ENCODE results near the gene PCSK4.

DNA sequence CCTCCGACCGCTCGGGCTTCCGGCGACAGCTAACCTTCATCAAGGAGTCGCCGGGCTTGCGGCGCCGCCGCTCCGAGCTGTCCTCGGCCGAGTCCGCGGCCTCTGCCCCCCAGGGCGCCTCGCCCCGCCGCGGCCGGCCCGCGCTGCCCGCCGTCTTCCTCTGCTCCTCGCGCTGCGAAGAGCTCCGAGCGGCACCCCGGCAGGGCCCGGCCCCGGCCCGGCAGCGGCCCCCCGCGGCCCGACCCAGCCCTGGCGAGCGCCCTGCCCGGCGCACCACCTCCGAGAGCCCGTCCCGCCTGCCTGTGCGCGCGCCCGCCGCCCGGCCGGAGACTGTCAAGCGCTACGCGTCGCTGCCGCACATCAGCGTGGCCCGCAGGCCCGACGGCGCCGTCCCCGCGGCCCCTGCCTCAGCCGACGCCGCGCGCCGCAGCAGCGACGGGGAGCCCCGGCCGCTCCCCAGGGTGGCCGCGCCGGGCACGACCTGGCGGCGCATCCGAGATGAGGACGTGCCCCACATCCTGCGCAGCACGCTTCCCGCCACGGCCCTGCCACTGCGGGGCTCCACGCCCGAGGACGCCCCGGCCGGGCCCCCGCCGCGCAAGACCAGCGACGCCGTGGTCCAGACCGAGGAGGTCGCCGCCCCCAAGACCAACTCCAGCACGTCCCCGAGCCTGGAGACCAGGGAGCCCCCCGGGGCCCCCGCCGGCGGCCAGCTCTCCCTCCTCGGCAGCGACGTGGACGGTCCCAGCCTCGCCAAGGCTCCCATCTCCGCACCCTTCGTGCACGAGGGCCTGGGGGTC, 20.7 kb downstream of the PCSK4 start:
- TF ChIP-seq, protein P1, sequence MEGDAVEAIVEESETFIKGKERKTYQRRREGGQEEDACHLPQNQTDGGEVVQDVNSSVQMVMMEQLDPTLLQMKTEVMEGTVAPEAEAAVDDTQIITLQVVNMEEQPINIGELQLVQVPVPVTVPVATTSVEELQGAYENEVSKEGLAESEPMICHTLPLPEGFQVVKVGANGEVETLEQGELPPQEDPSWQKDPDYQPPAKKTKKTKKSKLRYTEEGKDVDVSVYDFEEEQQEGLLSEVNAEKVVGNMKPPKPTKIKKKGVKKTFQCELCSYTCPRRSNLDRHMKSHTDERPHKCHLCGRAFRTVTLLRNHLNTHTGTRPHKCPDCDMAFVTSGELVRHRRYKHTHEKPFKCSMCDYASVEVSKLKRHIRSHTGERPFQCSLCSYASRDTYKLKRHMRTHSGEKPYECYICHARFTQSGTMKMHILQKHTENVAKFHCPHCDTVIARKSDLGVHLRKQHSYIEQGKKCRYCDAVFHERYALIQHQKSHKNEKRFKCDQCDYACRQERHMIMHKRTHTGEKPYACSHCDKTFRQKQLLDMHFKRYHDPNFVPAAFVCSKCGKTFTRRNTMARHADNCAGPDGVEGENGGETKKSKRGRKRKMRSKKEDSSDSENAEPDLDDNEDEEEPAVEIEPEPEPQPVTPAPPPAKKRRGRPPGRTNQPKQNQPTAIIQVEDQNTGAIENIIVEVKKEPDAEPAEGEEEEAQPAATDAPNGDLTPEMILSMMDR (conservative IDR thresholded peaks at IDR 0.05 in 1 of 2, IDR thresholded peaks at IDR 0.05 in 1 of 2; ENCODE audit: extremely low read depth in 1 of 2, insufficient read depth in 1 of 2, low read depth in 1 of 2, low read length in 2 of 2), result no peak
- TF ChIP-seq EZH2 (IDR thresholded peaks at IDR 0.05; ENCODE audit: borderline replicate concordance, low read length), result no peak

Measured in mammary epithelial cell (primary cell).